ENCODE data around the gene OR1M1. TPM values are rescaled to one million over a fixed set of nuclear protein-coding genes. Genes with fewer than 3 reads are reported as not detected.

Gene OR1M1
- total RNA-seq, 1 experiment from 2014 or later: not detected

- H3K4me2 ChIP-seq (ENCODE audit: low read length): peak overlapping the region; percentile 17; the same call in 1 of the 2 replicates
Measured at GRCh38 chr19:9128171-9128570, 41.3 kb downstream of the OR1M1 start.

GRCh38 chr19:9130965-9131364, 44.1 kb downstream of the OR1M1 start:
- no peaks in the 10 kb centered on the region for H3K27me3 ChIP-seq (ENCODE audit: low read length)

More at GRCh38 chr19:9128171-9128570, 41.3 kb downstream of the OR1M1 start:
- no peak for TF ChIP-seq CTCF (conservative IDR thresholded peaks at IDR 0.05; ENCODE audit: low read depth, low read length)
- TF ChIP-seq EZH2phosphoT487 (IDR thresholded peaks at IDR 0.05; ENCODE audit: borderline replicate concordance, low read length): no peak
- no peak for TF ChIP-seq EZH2 (IDR thresholded peaks at IDR 0.05; ENCODE audit: low read length, unreplicated experiment)
- Histone ChIP-seq H3K27ac (ENCODE audit: low read length) (peak overlapping the region; percentile 41), H3F3A (ENCODE audit: low read length, unreplicated experiment) (no peaks in the 10 kb centered on the region), H3K4me1 (ENCODE audit: insufficient read depth, low read length) (peaks cover 19% of the 10 kb centered on the region), H4K20me1 (ENCODE audit: low read length) (no peaks in the 10 kb centered on the region), H3K9me3 (ENCODE audit: low read length) (no peaks in the 10 kb centered on the region), H3K9ac (ENCODE audit: low read length) (no peak overlapping the region), H3K36me3 (ENCODE audit: low read depth, low read length) (no peaks in the 10 kb centered on the region), H3K27me3 (ENCODE audit: low read length) (no peaks in the 10 kb centered on the region), H2AFZ (ENCODE audit: low read length) (no peak overlapping the region), H3K4me3 (ENCODE audit: low read length) (no peak overlapping the region), H3K79me2 (ENCODE audit: low read length) (no peaks in the 10 kb centered on the region), H3K9me2 (replicated peaks; ENCODE audit: low read length) (no peaks in the 10 kb centered on the region)
- no TSS peak for BruUV-seq (replicated peaks)
- peak; percentile 94 for ATAC-seq
- ChIA-PET CTCF (no interaction called here), POLR2A (ENCODE audit: unreplicated experiment) (no interaction called here)
- intact Hi-C loops (cut with micrococcal nuclease): no loop called here
- peak; percentile 97 for DNase-seq

GRCh38 chr19:9132422-9132821, 45.6 kb downstream of the OR1M1 start:
- POLR2A ChIA-PET (ENCODE audit: unreplicated experiment): no interaction called here
- CTCF ChIA-PET: no interaction called here

More at GRCh38 chr19:9130965-9131364, 44.1 kb downstream of the OR1M1 start:
- no peak overlapping the region for H3K9ac ChIP-seq (ENCODE audit: low read length)
- no peak overlapping the region for H3K4me3 ChIP-seq (ENCODE audit: low read length)
- no peaks in the 10 kb centered on the region for H3K36me3 ChIP-seq (ENCODE audit: low read depth, low read length)
- H3K27ac ChIP-seq (ENCODE audit: low read length): no peak overlapping the region
- ChIA-PET CTCF (no interaction called here), POLR2A (ENCODE audit: unreplicated experiment) (no interaction called here)
- no peaks in the 10 kb centered on the region for H3F3A ChIP-seq (ENCODE audit: low read length, unreplicated experiment)
- H3K9me3 ChIP-seq (ENCODE audit: low read length): no peaks in the 10 kb centered on the region
- H3K4me1 ChIP-seq (ENCODE audit: insufficient read depth, low read length): peaks cover 19% of the 10 kb centered on the region
- BruUV-seq (replicated peaks): no TSS peak
- no peak overlapping the region for H2AFZ ChIP-seq (ENCODE audit: low read length)
- H3K4me2 ChIP-seq (ENCODE audit: low read length): no peak overlapping the region
- ATAC-seq: no peak
- H4K20me1 ChIP-seq (ENCODE audit: low read length): no peaks in the 10 kb centered on the region
- intact Hi-C loops (cut with micrococcal nuclease): no loop called here
- DNase-seq: no peak
- H3K9me2 ChIP-seq (replicated peaks; ENCODE audit: low read length): no peaks in the 10 kb centered on the region
- no peaks in the 10 kb centered on the region for H3K79me2 ChIP-seq (ENCODE audit: low read length)
- TF ChIP-seq EZH2phosphoT487 (IDR thresholded peaks at IDR 0.05; ENCODE audit: borderline replicate concordance, low read length): no peak

More at GRCh38 chr19:9132422-9132821, 45.6 kb downstream of the OR1M1 start:
- ATAC-seq (no peak), DNase-seq (no peak)
- Histone ChIP-seq H3K27ac (ENCODE audit: low read length) (no peak overlapping the region), H3K9ac (ENCODE audit: low read length) (no peak overlapping the region), H3K4me1 (ENCODE audit: insufficient read depth, low read length) (peaks cover 17% of the 10 kb centered on the region), H3K9me2 (replicated peaks; ENCODE audit: low read length) (no peaks in the 10 kb centered on the region), H3K36me3 (ENCODE audit: low read depth, low read length) (no peaks in the 10 kb centered on the region), H3K27me3 (ENCODE audit: low read length) (no peaks in the 10 kb centered on the region), H3K9me3 (ENCODE audit: low read length) (no peaks in the 10 kb centered on the region), H3K4me2 (ENCODE audit: low read length) (no peak overlapping the region), H3K79me2 (ENCODE audit: low read length) (no peaks in the 10 kb centered on the region), H3F3A (ENCODE audit: low read length, unreplicated experiment) (no peaks in the 10 kb centered on the region), H4K20me1 (ENCODE audit: low read length) (no peaks in the 10 kb centered on the region), H3K4me3 (ENCODE audit: low read length) (no peak overlapping the region), H2AFZ (ENCODE audit: low read length) (no peak overlapping the region)
- BruUV-seq (replicated peaks): no TSS peak
- TF ChIP-seq EZH2 (IDR thresholded peaks at IDR 0.05; ENCODE audit: low read length, unreplicated experiment) (no peak), CTCF (conservative IDR thresholded peaks at IDR 0.05; ENCODE audit: low read depth, low read length) (no peak), EZH2phosphoT487 (IDR thresholded peaks at IDR 0.05; ENCODE audit: borderline replicate concordance, low read length) (no peak)
- intact Hi-C loops (cut with micrococcal nuclease): no loop called here

Measured in PC-3 (cell line).